Stomach (tissue), 9 donors: ENCODE data around the gene MRPS23. TPM values are rescaled to one million over a fixed set of nuclear protein-coding genes. Genes with fewer than 3 reads are reported as not detected.
A peak's percentile ranks its signal among the peaks of the same experiment; 100 is the strongest.

Source experiments
- DNase-seq, 2 donors: peaks; one replicate each; pipeline versions ENCODE4 v3.0.0 to v3.0.0-alpha.2; 2013 to 2019
- H3K27ac ChIP-seq, 5 donors: fragments of 200-600 bp in 4 of 5; sonication (generic) in 4 of 5; one replicate each; pipeline ENCODE4 v1.5.1; 2013 to 2019; ENCODE audit warnings: mild to moderate bottlenecking in 1 of 5, moderate library complexity in 1 of 5
- H3K27me3 ChIP-seq, 3 donors: fragments of 200-600 bp; sonication (generic); one replicate each; pipeline ENCODE4 v1.5.1; 2017 to 2019; ENCODE audit warnings: mixed run types in 1 of 3
- H3K36me3 ChIP-seq, 4 donors: fragments of 200-600 bp; sonication (generic); 1 replicate in 3 of 4; 2 replicates in 1 of 4; pipeline ENCODE4 v1.5.1; 2016 to 2019
- H3K4me1 ChIP-seq, 4 donors: fragments of 200-600 bp; sonication (generic); one replicate each; pipeline ENCODE4 v1.5.1; 2016 to 2019
- H3K4me3 ChIP-seq, 4 donors: fragments of 200-600 bp; sonication (generic) in 3 of 4; one replicate each; pipeline ENCODE4 v1.5.1; 2016 to 2019; ENCODE audit warnings: mild to moderate bottlenecking in 1 of 4
- H3K9me3 ChIP-seq, 4 donors: fragments of 200-600 bp; sonication (generic); one replicate each; pipeline ENCODE4 v1.5.1; 2016 to 2019
- CTCF ChIP-seq, 7 experiments: fragments of 450-650 bp in 4 of 7; fragments of 200-600 bp in 3 of 7; sonication (generic) in 3 of 7; IDR thresholded peaks; one replicate each; pipeline ENCODE4 v1.5.1; 2016 to 2019; ENCODE audit warnings: antibody characterized with exemption in 7 of 7, control low read depth in 2 of 7, mild to moderate bottlenecking in 1 of 7
- EP300 ChIP-seq: sonication (generic); formaldehyde crosslinking; IDR thresholded peaks from one replicate; pipeline ENCODE4 v1.6.1; 2017; ENCODE audit warnings: antibody characterized with exemption
- POLR2A ChIP-seq, 4 donors: fragments of 450-650 bp; IDR thresholded peaks; one replicate each; pipeline ENCODE4 v1.6.1; 2016; ENCODE audit warnings: antibody characterized with exemption in 4 of 4, control low read depth in 2 of 4, mild to moderate bottlenecking in 1 of 4, moderate library complexity in 1 of 4
- POLR2AphosphoS5 ChIP-seq, 3 donors: sonication (generic); formaldehyde crosslinking; IDR thresholded peaks; one replicate each; pipeline ENCODE4 v1.6.1; 2016; ENCODE audit warnings: antibody characterized with exemption in 3 of 3
- WGBS, 5 donors: extraction: QIAGEN DNeasy Blood & Tissue Kit in 3 of 5; methylation state at CpG; one replicate each; pipeline versions ENCODE4 v1.1.5 to v1.1.7; 2013 to 2018; 5-methylcytosine and 5-hydroxymethylcytosine counted together
- intact Hi-C: fragments of 100-400 bp; cut with DNase I; formaldehyde crosslinking; loops from one replicate; pipeline ENCODE4 v1.15.1; 2023; ENCODE audit warnings: low total_unique reads
- polyA plus RNA-seq, 3 donors: library from polyadenylated mRNA; stranded (reverse); fragments of 200-250 nt; gene quantifications; one replicate each; pipeline ENCODE4 v1.2.3, GENCODE V29; 2013
- total RNA-seq, 5 donors: library from RNA; depleted of rRNA; stranded (reverse); fragments of >200 nt; gene quantifications; one replicate each; pipeline versions ENCODE4 v1.1.0 to v1.2.3, GENCODE V29; 2014 to 2016
- donor health status: healthy with polysubstance abuse.
- donor health status: Bipolar disorder and iron deficiency.
- donor health status: healthy.

The MRPS23 gene
- total and polyA plus RNA-seq, 8 donors: 12.6 to 43.3 (median 25.1) TPM; not detected in 1

DNA sequence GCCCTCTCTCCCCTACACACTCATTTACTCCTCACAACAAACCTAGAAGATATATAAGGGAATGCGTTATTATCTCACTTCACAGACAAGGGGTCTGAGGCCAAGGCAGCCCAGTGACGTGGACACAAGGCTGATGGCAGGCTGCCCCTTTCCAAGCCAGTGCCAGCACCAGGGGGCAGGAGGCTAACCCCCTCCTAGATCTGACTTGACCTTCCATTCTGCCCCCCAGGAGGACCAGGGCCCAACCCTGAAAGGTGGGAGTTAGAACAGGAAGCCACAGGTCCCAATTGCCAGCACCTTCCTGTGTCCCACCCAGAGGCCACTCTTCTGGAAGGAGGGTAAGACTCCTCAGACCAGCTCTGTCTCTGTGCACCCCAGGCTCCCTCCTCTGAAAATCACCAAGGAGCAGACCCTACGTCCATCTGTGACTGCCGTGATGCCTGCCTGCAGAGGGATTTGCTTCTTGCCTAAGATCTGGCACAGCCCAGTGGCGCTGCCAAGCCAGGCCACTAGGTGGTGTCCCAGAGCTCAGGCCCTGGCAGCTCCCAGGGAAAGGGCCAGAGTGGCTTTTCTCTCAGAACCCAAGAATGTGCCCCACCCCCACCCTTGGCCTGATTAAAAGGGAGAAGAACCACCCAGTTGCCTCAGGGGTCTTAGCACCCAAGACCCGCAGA lies 42.4 kb upstream of the MRPS23 start:
- Histone ChIP-seq H3K4me3 (peak overlapping the region in 1 of 4 donors; percentile 24), H3K9me3 (no peaks in the 10 kb centered on the region), H3K36me3 (no peaks in the 10 kb centered on the region), H3K4me1 (peaks cover 59 to 87% (median 76%) of the 10 kb centered on the region in 4 donors), H3K27ac (peak overlapping the region; percentile 81 to 95 (median 93)), H3K27me3 (no peaks in the 10 kb centered on the region)
- intact Hi-C loops: loop anchor here (10.0 kb wide), 1 partner anchor 63 kb away; the partner anchor contains the start of gene CUEDC1
- TF ChIP-seq POLR2AphosphoS5 (IDR thresholded peaks at IDR 0.05): peak; percentile 3 to 44 (median 24)
- no peak for TF ChIP-seq EP300
- peak in 6 of 7 experiments; percentile 83 to 98 (median 97) for TF ChIP-seq CTCF (IDR thresholded peaks at IDR 0.05)
- TF ChIP-seq POLR2A (IDR thresholded peaks at IDR 0.05): no peak
- WGBS, 5 donors: 31 to 39% (median 34%) methylated on average over 5 to 6 of the region's 6 CpGs
- peak; percentile 91 to 95 for DNase-seq

- DNase-seq: peak in 1 of 2 donors; percentile 10
- peak overlapping the region; percentile 63 to 95 (median 81) for H3K27ac ChIP-seq
- no peak for TF ChIP-seq EP300
- no peak for TF ChIP-seq POLR2AphosphoS5 (IDR thresholded peaks at IDR 0.05)
- no peak for TF ChIP-seq POLR2A (IDR thresholded peaks at IDR 0.05)
- no peak for TF ChIP-seq CTCF (IDR thresholded peaks at IDR 0.05)
- intact Hi-C loops: loop anchor here (10.0 kb wide), 1 partner anchor 64 kb away; the partner anchor contains the start of gene CUEDC1
- peaks cover 58 to 79% (median 72%) of the 10 kb centered on the region in 4 donors for H3K4me1 ChIP-seq
- H3K27me3 ChIP-seq: no peaks in the 10 kb centered on the region
- no peaks in the 10 kb centered on the region for H3K9me3 ChIP-seq
- H3K36me3 ChIP-seq: no peaks in the 10 kb centered on the region
- no peak overlapping the region for H3K4me3 ChIP-seq
- 36 to 74% (median 55%) methylated on average over 4 of the region's 4 CpGs for WGBS, 5 donors
Observed at GRCh38 chr17:57890857-57891232, 41.0 kb upstream of the MRPS23 start.

DNA sequence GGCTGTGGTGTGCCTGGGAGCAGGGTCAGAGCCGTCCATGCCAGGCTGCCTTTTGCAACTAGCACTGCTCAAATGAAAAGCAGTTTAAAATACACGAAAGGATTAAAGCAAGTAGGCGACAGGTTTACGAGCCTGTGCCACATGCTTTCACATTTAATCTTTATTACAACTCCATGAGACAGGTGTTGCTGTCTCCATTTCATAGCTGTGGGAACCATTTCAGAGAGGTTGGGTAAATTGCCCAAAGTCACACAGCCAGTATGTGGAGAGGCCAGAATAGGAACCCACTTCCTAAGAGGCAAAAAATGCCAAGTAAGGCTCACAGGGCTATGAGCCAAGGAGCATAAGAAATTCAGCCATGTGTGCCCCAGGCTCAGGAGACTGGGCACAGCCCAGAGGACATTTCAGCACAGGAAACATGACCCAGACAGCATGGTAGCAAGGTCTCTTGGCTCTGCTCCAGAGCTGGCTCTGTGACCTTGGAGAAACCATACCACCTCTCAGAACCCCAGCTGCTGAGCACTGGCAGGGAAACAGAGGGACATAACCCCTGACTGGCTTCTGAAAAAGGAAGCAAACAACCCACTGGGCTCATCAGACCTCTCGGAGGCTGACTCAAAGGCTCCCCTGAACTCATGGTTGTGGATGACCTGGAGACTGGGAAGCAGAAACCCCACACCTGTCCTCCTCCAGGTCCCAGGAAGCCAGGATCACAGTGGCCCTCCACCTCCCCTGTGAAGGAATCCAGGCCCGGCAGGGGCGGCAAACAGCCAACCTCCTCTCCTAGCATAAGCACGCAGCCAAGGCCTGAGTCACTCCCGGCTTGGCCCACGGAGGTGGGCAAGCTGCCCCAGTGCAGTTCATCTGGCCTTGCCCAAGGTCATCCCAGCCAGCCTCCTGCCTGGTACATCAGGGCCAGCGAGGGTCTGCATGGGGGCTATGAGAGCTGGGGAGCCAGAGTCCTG lies 40.3 kb upstream of the MRPS23 start:
- H3K27ac ChIP-seq: peak overlapping the region; percentile 63 to 95 (median 81)
- peaks cover 53 to 72% (median 65%) of the 10 kb centered on the region in 4 donors for H3K4me1 ChIP-seq
- DNase-seq: peak; percentile 76 to 83
- no peaks in the 10 kb centered on the region for H3K27me3 ChIP-seq
- no peaks in the 10 kb centered on the region for H3K9me3 ChIP-seq
- intact Hi-C loops: loop anchor here (10.0 kb wide), 1 partner anchor 65 kb away; the partner anchor contains the start of gene CUEDC1
- WGBS, 5 donors: 46 to 59% (median 57%) methylated on average over 7 to 11 of the region's 11 CpGs
- TF ChIP-seq CTCF (IDR thresholded peaks at IDR 0.05) (no peak), POLR2A (IDR thresholded peaks at IDR 0.05) (no peak), EP300 (peak; percentile 25), POLR2AphosphoS5 (IDR thresholded peaks at IDR 0.05) (peak; percentile 24 to 66 (median 52))
- no peak overlapping the region for H3K4me3 ChIP-seq
- peaks cover under 1 to 5% (median 4%) of the 10 kb centered on the region in 4 donors for H3K36me3 ChIP-seq

DNA sequence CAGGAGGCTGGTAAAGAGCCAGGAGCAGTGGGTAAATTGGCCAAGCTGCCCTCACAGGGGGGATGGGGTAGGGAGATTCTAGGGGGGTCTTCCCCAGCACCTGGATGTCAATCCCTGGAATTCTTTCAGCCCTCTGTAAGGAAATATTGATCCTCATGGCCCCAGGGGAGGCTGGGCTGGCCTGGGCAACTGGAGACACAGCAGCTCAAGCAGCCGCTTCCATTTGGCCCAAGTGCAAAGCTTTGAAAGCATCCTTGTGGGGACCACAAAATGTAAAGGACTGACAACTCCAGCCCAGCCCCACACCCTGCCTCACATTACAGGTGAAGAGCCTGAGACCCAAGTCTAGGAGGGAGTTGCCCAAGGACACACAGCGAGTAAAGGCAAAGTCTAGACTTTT lies 39.4 kb upstream of the MRPS23 start:
- peak overlapping the region in 4 of 5 donors; percentile 66 to 95 (median 86) for H3K27ac ChIP-seq
- no peak for DNase-seq

More for the DNA sequence above, 39.4 kb upstream of the MRPS23 start:
- intact Hi-C loops: no loop called here
- H3K27me3 ChIP-seq: no peaks in the 10 kb centered on the region
- peaks cover 45 to 63% (median 56%) of the 10 kb centered on the region in 4 donors for H3K4me1 ChIP-seq
- 85 to 100% (median 93%) methylated on average over 1 to 2 of the region's 2 CpGs for WGBS, 5 donors
- H3K36me3 ChIP-seq: peaks cover 9 to 14% (median 13%) of the 10 kb centered on the region in 4 donors
- H3K9me3 ChIP-seq: no peaks in the 10 kb centered on the region
- H3K4me3 ChIP-seq: no peak overlapping the region
- no peak for TF ChIP-seq EP300
- no peak for TF ChIP-seq POLR2AphosphoS5 (IDR thresholded peaks at IDR 0.05)
- no peak for TF ChIP-seq POLR2A (IDR thresholded peaks at IDR 0.05)
- no peak for TF ChIP-seq CTCF (IDR thresholded peaks at IDR 0.05)
